ENCODE measurements around the gene CDH19. TPM values are rescaled to one million over a fixed set of nuclear protein-coding genes. Genes with fewer than 3 reads are reported as not detected.

The CDH19 gene
- total RNA-seq, 1 experiment from 2014 or later: not detected

- H3K79me2 ChIP-seq (ENCODE audit: insufficient read depth, low read length): no peaks in the 10 kb centered on the region
- ChIA-PET RAD21 (ENCODE audit: low non-redundant PET in 1 of 2, low total read pairs in 2 of 2, uncharacterized antibody in 2 of 2, unreplicated experiment in 2 of 2) (no interaction called here), CTCF (no interaction called here), POLR2A (no interaction called here)
- intact Hi-C loops (cut with micrococcal nuclease): no loop called here
- H3K4me3 ChIP-seq (replicated peaks in 1 of 2; ENCODE audit: low read depth in 1 of 2, low read length in 2 of 2): no peak overlapping the region
- no peaks in the 10 kb centered on the region for H3K9me2 ChIP-seq (ENCODE audit: insufficient read depth)
- no peak overlapping the region for H2AFZ ChIP-seq (ENCODE audit: low read depth, low read length, poor library complexity, severe bottlenecking)
- ATAC-seq: no peak
- no peaks in the 10 kb centered on the region for H3K36me3 ChIP-seq (ENCODE audit: control insufficient read depth in 1 of 2, insufficient read depth in 2 of 2, low read length in 2 of 2)
- H3K4me2 ChIP-seq (ENCODE audit: low read length): no peak overlapping the region
- peaks cover 0 to 13% of the 10 kb centered on the region in 2 experiments; a peak in 2 of 4 replicates for H3K9me3 ChIP-seq (ENCODE audit: control insufficient read depth in 1 of 2, insufficient read depth in 1 of 2, low read depth in 1 of 2, low read length in 2 of 2)
- no peak for DNase-seq (ENCODE audit: low read depth, low spot score)
- BruUV-seq (replicated peaks): no TSS peak
- H3K27ac ChIP-seq (ENCODE audit: low read depth, low read length): no peak overlapping the region
- no peaks in the 10 kb centered on the region for H3K4me1 ChIP-seq (ENCODE audit: control insufficient read depth in 1 of 2, insufficient read depth in 2 of 2, low read length in 2 of 2)
- H3K27me3 ChIP-seq (ENCODE audit: insufficient read depth, low read length): no peaks in the 10 kb centered on the region
- no peak overlapping the region for H3K9ac ChIP-seq (ENCODE audit: low read length)
- no peak for TF ChIP-seq CEBPB (IDR thresholded peaks at IDR 0.05; ENCODE audit: low read depth)
- no peak for TF ChIP-seq POLR2A (IDR thresholded peaks at IDR 0.05; ENCODE audit: borderline replicate concordance, extremely low read depth, insufficient read depth, insufficient read length)
- TF ChIP-seq EZH2 (IDR thresholded peaks at IDR 0.05): no peak
- TF ChIP-seq, protein P1, sequence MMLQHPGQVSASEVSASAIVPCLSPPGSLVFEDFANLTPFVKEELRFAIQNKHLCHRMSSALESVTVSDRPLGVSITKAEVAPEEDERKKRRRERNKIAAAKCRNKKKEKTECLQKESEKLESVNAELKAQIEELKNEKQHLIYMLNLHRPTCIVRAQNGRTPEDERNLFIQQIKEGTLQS (IDR thresholded peaks at IDR 0.05): no peak
- TF ChIP-seq POLR2AphosphoS5 (IDR thresholded peaks at IDR 0.05; ENCODE audit: low read depth, low read length): no peak
- TF ChIP-seq SRF (IDR thresholded peaks at IDR 0.05; ENCODE audit: low read depth): no peak
- TF ChIP-seq ZBTB33 (IDR thresholded peaks at IDR 0.05; ENCODE audit: extremely low read depth, insufficient replicate concordance, low read length): no peak
- TF ChIP-seq YY1 (IDR thresholded peaks at IDR 0.05; ENCODE audit: extremely low read depth, insufficient replicate concordance, low read depth, low read length): no peak
- TF ChIP-seq FOSL1 (IDR thresholded peaks at IDR 0.05; ENCODE audit: low read depth): no peak
- no peak for TF ChIP-seq MAX (IDR thresholded peaks at IDR 0.05)
- TF ChIP-seq, protein P2, sequence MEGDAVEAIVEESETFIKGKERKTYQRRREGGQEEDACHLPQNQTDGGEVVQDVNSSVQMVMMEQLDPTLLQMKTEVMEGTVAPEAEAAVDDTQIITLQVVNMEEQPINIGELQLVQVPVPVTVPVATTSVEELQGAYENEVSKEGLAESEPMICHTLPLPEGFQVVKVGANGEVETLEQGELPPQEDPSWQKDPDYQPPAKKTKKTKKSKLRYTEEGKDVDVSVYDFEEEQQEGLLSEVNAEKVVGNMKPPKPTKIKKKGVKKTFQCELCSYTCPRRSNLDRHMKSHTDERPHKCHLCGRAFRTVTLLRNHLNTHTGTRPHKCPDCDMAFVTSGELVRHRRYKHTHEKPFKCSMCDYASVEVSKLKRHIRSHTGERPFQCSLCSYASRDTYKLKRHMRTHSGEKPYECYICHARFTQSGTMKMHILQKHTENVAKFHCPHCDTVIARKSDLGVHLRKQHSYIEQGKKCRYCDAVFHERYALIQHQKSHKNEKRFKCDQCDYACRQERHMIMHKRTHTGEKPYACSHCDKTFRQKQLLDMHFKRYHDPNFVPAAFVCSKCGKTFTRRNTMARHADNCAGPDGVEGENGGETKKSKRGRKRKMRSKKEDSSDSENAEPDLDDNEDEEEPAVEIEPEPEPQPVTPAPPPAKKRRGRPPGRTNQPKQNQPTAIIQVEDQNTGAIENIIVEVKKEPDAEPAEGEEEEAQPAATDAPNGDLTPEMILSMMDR (IDR thresholded peaks at IDR 0.05 in 2 of 3, conservative IDR thresholded peaks at IDR 0.05 in 1 of 3; ENCODE audit: borderline replicate concordance in 1 of 3, insufficient read depth in 1 of 3, low read depth in 2 of 3, low read length in 2 of 3): no peak
- no peak for TF ChIP-seq SP1 (IDR thresholded peaks at IDR 0.05; ENCODE audit: low read depth)
- TF ChIP-seq CBX3 (IDR thresholded peaks at IDR 0.05; ENCODE audit: low read depth): no peak
- no peak for TF ChIP-seq SIN3A (IDR thresholded peaks at IDR 0.05; ENCODE audit: low read depth)
- TF ChIP-seq JUND (IDR thresholded peaks at IDR 0.05): no peak
- no peak for TF ChIP-seq REST (IDR thresholded peaks at IDR 0.05; ENCODE audit: low read depth)
- TF ChIP-seq ZNF274 (IDR thresholded peaks at IDR 0.05; ENCODE audit: low read depth, low read length): no peak
- no peaks in the 10 kb centered on the region for H4K20me1 ChIP-seq (ENCODE audit: insufficient read depth)
Observed at GRCh38 chr18:66473882-66474281, 130.0 kb downstream of the CDH19 start.

Measured in HCT116 (cell line).